HG03039 (cell line): Measurements from ENCODE around the gene DDX25.

Experiments
- ATAC-seq: cut with Tn5 transposase; IDR thresholded peaks from one replicate; pipeline ENCODE4 v1.9.1; 2021; ENCODE audit warnings: mild to moderate bottlenecking, moderate library complexity; ENCODE audit not compliant: unreplicated experiment

DDX25 gene

GRCh38 chr11:125948278-125949051, 44.2 kb downstream of the DDX25 start:
- no peak for ATAC-seq

- ATAC-seq = no peak
Observed at GRCh38 chr11:125949271-125950177, 45.2 kb downstream of the DDX25 start.

GRCh38 chr11:125950178-125950490, 45.8 kb downstream of the DDX25 start:
- no peak for ATAC-seq

- no peak for ATAC-seq
Observed at GRCh38 chr11:125950696-125951651, 46.7 kb downstream of the DDX25 start.

- ATAC-seq = no peak
Observed at GRCh38 chr11:125951731-125952130, 47.4 kb downstream of the DDX25 start.

GRCh38 chr11:125952559-125952958, 48.3 kb downstream of the DDX25 start:
- no peak for ATAC-seq

GRCh38 chr11:125952973-125953372, 48.7 kb downstream of the DDX25 start:
- ATAC-seq = no peak

GRCh38 chr11:125953401-125953935, 49.2 kb downstream of the DDX25 start:
- no peak for ATAC-seq

- ATAC-seq = no peak
Observed at GRCh38 chr11:125954123-125954944, 50.0 kb downstream of the DDX25 start.

- ATAC-seq = no peak
Observed at GRCh38 chr11:125954945-125955640, 50.8 kb downstream of the DDX25 start.

- no peak for ATAC-seq
Observed at GRCh38 chr11:125955856-125956255, 51.5 kb downstream of the DDX25 start.

GRCh38 chr11:125956391-125957134, 52.3 kb downstream of the DDX25 start:
- no peak for ATAC-seq

- ATAC-seq = no peak
Observed at GRCh38 chr11:125957618-125958332, 53.5 kb downstream of the DDX25 start.

- ATAC-seq = no peak
Observed at GRCh38 chr11:125958872-125959400, 54.6 kb downstream of the DDX25 start.

- no peak for ATAC-seq
Observed at GRCh38 chr11:125959511-125959910, 55.2 kb downstream of the DDX25 start.

GRCh38 chr11:125959931-125960330, 55.6 kb downstream of the DDX25 start:
- ATAC-seq = no peak

- ATAC-seq = no peak
Observed at GRCh38 chr11:125960771-125961170, 56.5 kb downstream of the DDX25 start.

GRCh38 chr11:125967515-125967914, 63.2 kb downstream of the DDX25 start:
- ATAC-seq = no peak
